ENCODE data around the gene RTBDN.

The RTBDN gene

GRCh38 chr19:12815088-12815487, 19.3 kb downstream of the RTBDN start:
- H3K9me3 ChIP-seq (ENCODE audit: severe bottlenecking): no peaks in the 10 kb centered on the region
- peaks cover 66% of the 10 kb centered on the region for H3K36me3 ChIP-seq
- no peak for TF ChIP-seq CTCF (IDR thresholded peaks at IDR 0.05; ENCODE audit: low read depth, low read length)
- H3K27me3 ChIP-seq (ENCODE audit: insufficient read depth, low read depth, severe bottlenecking): no peaks in the 10 kb centered on the region
- H3K4me3 ChIP-seq (ENCODE audit: low read depth, low read length): no peak overlapping the region
- H3K27ac ChIP-seq: no peak overlapping the region
- DNase-seq: no peak

- peak; percentile 91 for DNase-seq
- no peaks in the 10 kb centered on the region for H3K9me3 ChIP-seq (ENCODE audit: severe bottlenecking)
- H3K27ac ChIP-seq: peak within 1 kb of the TSS; percentile 90
These were observed 27.9 kb downstream of the RTBDN start, which contains the start of gene RNASEH2A for GRCh38 chr19:12806242-12807081. Gene RNASEH2A (plus strand): TSS chr19:12806584. CDS start chr19:12806674, 90 bp downstream.

GRCh38 chr19:12804051-12804450, 30.3 kb downstream of the RTBDN start:
- no peaks in the 10 kb centered on the region for H3K27me3 ChIP-seq (ENCODE audit: insufficient read depth, low read depth, severe bottlenecking)
- no peak overlapping the region for H3K27ac ChIP-seq
- peaks cover 45% of the 10 kb centered on the region for H3K36me3 ChIP-seq
- DNase-seq: no peak
- H3K4me3 ChIP-seq (ENCODE audit: low read depth, low read length): no peak overlapping the region
- no peaks in the 10 kb centered on the region for H3K9me3 ChIP-seq (ENCODE audit: severe bottlenecking)
- no peak for TF ChIP-seq CTCF (IDR thresholded peaks at IDR 0.05; ENCODE audit: low read depth, low read length)

More at GRCh38 chr19:12806242-12807081, 27.9 kb downstream of the RTBDN start, which contains the start of gene RNASEH2A:
- peaks cover 45% of the 10 kb centered on the region for H3K36me3 ChIP-seq
- TF ChIP-seq CTCF (IDR thresholded peaks at IDR 0.05; ENCODE audit: low read depth, low read length): 0 out of 2 replicates have a peak, but pooled peaks have one; percentile 1
- peak within 1 kb of the TSS; percentile 62 for H3K4me3 ChIP-seq (ENCODE audit: low read depth, low read length)
- H3K27me3 ChIP-seq (ENCODE audit: insufficient read depth, low read depth, severe bottlenecking): no peaks in the 10 kb centered on the region

- H3K27me3 ChIP-seq (ENCODE audit: insufficient read depth, low read depth, severe bottlenecking): no peaks in the 10 kb centered on the region
- no peak for DNase-seq
- H3K4me3 ChIP-seq (ENCODE audit: low read depth, low read length): peak overlapping the region; percentile 86
- no peaks in the 10 kb centered on the region for H3K9me3 ChIP-seq (ENCODE audit: severe bottlenecking)
- TF ChIP-seq CTCF (IDR thresholded peaks at IDR 0.05; ENCODE audit: low read depth, low read length): no peak
- H3K36me3 ChIP-seq: peaks cover 41% of the 10 kb centered on the region
- H3K27ac ChIP-seq: peak overlapping the region; percentile 92
These were observed 31.9 kb downstream of the RTBDN start for GRCh38 chr19:12802267-12803106.

GRCh38 chr19:12801466-12802266, 32.7 kb downstream of the RTBDN start, which contains the start of the genes PRDX2 and THSD8:
Gene PRDX2 (minus strand): TSS chr19:12801800. CDS start chr19:12801261, 539 bp downstream.
Gene THSD8 (plus strand): TSS chr19:12802069. CDS start chr19:12802072, 3 bp downstream.
- H3K9me3 ChIP-seq (ENCODE audit: severe bottlenecking): no peaks in the 10 kb centered on the region
- DNase-seq: peak; percentile 82
- no peaks in the 10 kb centered on the region for H3K27me3 ChIP-seq (ENCODE audit: insufficient read depth, low read depth, severe bottlenecking)
- peaks cover 42% of the 10 kb centered on the region for H3K36me3 ChIP-seq
- peak within 1 kb of the TSS; percentile 92 for H3K27ac ChIP-seq
- TF ChIP-seq CTCF (IDR thresholded peaks at IDR 0.05; ENCODE audit: low read depth, low read length): 0 out of 2 replicates have a peak, but pooled peaks have one; percentile 2
- peak within 1 kb of the TSS; percentile 86 for H3K4me3 ChIP-seq (ENCODE audit: low read depth, low read length)
